Stimulated activated CD8-positive, alpha-beta memory T cell treated with anti-CD3 and anti-CD28 coated beads, Interleukin-4, amount 100 ng/mL, for 4 hours (primary cell): ENCODE measurements around the gene ENHO.
"Not testable (repeated sequence)": the region's sequence is repeated elsewhere in the genome, so short reads cannot be mapped to it uniquely, and the experiment has no call there.

Experiments used
- DNase-seq, 2 donors: peaks; one replicate each; pipeline ENCODE4 v3.0.0-alpha.2; 2020; ENCODE audit warnings: low read depth in 2 of 2, low spot score in 1 of 2

The ENHO gene

DNA sequence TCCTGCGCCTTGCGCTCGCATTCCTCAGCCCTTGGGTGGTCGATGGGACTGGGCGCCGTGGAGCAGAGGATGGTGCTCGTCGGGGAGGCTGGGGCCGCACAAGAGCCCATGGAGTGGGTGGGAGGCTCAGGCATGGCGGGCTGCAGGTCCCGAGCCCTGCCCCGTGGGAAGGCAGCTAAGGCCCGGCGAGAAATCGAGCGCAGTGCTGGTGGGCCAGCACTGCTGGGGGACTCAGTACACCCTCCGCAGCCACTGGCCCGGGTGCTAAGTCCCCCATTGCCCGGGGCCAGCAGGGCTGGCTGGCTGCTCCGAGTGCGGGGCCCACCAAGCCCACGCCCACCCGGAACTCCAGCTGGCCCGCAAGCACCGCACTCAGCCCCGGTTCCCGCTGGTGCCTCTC lies 40.0 kb downstream of the ENHO start:
- DNase-seq, result not testable (repeated sequence)

GRCh38 chr9:34481620-34482019 lies 41.2 kb downstream of the ENHO start:
- DNase-seq, result not testable (repeated sequence)

GRCh38 chr9:34479431-34479866 lies 43.3 kb downstream of the ENHO start:
- DNase-seq, result no peak

GRCh38 chr9:34477541-34477940 lies 45.2 kb downstream of the ENHO start:
- DNase-seq, result no peak

DNA sequence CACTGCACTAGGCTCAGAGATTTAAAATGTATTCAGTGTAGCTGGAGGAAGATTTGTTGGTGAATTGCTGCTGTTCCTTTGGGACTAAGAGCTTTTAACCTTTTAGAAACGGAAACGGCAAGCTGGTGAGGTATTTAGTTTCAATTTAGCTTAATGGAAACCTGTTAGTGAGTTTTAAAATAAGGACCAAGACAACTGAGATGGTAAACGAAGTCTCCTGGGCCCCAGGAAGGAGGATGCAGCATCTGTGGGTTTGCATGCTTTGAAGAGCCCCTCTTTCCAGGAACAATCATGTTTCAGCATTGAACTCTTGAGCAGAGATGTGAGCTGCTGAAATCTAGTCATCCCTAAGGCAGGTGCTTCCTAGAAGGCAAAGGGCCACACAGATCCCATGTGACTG lies 47.7 kb downstream of the ENHO start:
- no peak for DNase-seq
